AG04450 (cell line): ENCODE data around the gene FLNB. TPM values are rescaled to one million over a fixed set of nuclear protein-coding genes. Genes with fewer than 3 reads are reported as not detected.

Experiments
- CTCF ChIA-PET: fragments of 300-600, 350-600 bp; formaldehyde crosslinking; extraction: SDS; loops from one replicate; lab custom pipeline; 2022; ENCODE audit warnings: antibody characterized with exemption, inconsistent platforms; lab: Charles Lee
- POLR2A ChIA-PET: fragments of 350-600 bp; formaldehyde crosslinking; extraction: SDS; loops from one replicate; lab custom pipeline; 2021; ENCODE audit warnings: antibody characterized with exemption, inconsistent platforms; lab: Yijun Ruan, JAX
- DNase-seq: peaks from one replicate; pipeline ENCODE4 v3.0.0-alpha.2; 2011; ENCODE audit warnings: low read depth, low spot score
- H3K27ac ChIP-seq: one replicate; pipeline ENCODE4 v1.5.1; 2012; ENCODE audit warnings: low read depth, low read length, control low read depth
- H3K27me3 ChIP-seq: one replicate; pipeline ENCODE4 v1.6.0; 2012; ENCODE audit warnings: low read length; ENCODE audit not compliant: control insufficient read depth, insufficient read depth
- H3K4me3 ChIP-seq: 2 replicates; pipeline ENCODE4 v1.5.1; 2011; ENCODE audit warnings: mild to moderate bottlenecking, low read depth, low read length, control low read depth
- H3K9me3 ChIP-seq: 2 replicates; pipeline ENCODE4 v1.5.1; 2012; ENCODE audit warnings: low read length; ENCODE audit not compliant: control insufficient read depth, insufficient read depth
- CTCF ChIP-seq: IDR thresholded peaks from 2 replicates; pipeline ENCODE4 v1.5.1; 2011; ENCODE audit warnings: low read depth, low read length, control low read depth, inconsistent platforms
- polyA plus RNA-seq: library from polyadenylated mRNA; depleted of rRNA; stranded (reverse); fragments of >200 nt; gene quantifications from 2 replicates; pipeline ENCODE4 v1.2.3, GENCODE V29; 2011

FLNB gene
- polyA plus RNA-seq, 1 experiment, result 89.6 TPM

- no peak overlapping the region for H3K4me3 ChIP-seq
- POLR2A ChIA-PET, result no interaction called here
Observed at GRCh38 chr3:58036293-58037032, 28.2 kb downstream of the FLNB start.

GRCh38 chr3:58037141-58037910, 29.1 kb downstream of the FLNB start:
- H3K27ac ChIP-seq, result no peak overlapping the region
- no peak overlapping the region for H3K4me3 ChIP-seq
- H3K9me3 ChIP-seq, result no peaks in the 10 kb centered on the region
- no peak for DNase-seq
- TF ChIP-seq CTCF, result no peak
- POLR2A ChIA-PET, result interaction anchor here (0.5 kb wide), 1 partner anchor 43 kb away, joined by 4 read pairs; no protein-coding TSS in a partner anchor
- H3K27me3 ChIP-seq, result no peaks in the 10 kb centered on the region
- CTCF ChIA-PET, result interaction anchor here (1.3 kb wide), 1 partner anchor 140 kb away, joined by 3 read pairs; no protein-coding TSS in a partner anchor

More at GRCh38 chr3:58036293-58037032, 28.2 kb downstream of the FLNB start:
- no peak for TF ChIP-seq CTCF
- no peaks in the 10 kb centered on the region for H3K27me3 ChIP-seq
- H3K9me3 ChIP-seq, result no peaks in the 10 kb centered on the region
- H3K27ac ChIP-seq, result no peak overlapping the region
- DNase-seq, result no peak
- CTCF ChIA-PET, result interaction anchor here (1.3 kb wide), 1 partner anchor 141 kb away, joined by 3 read pairs; no protein-coding TSS in a partner anchor

- TF ChIP-seq CTCF, result no peak
- DNase-seq, result no peak
- H3K27me3 ChIP-seq, result no peaks in the 10 kb centered on the region
- H3K9me3 ChIP-seq, result no peaks in the 10 kb centered on the region
- CTCF ChIA-PET, result interaction anchor here (2.2 kb wide), 1 partner anchor 31 kb away, joined by 6 read pairs; the partner anchor contains the start of gene FLNB
- no peak overlapping the region for H3K27ac ChIP-seq
- POLR2A ChIA-PET, result interaction anchor here (0.7 kb wide), 1 partner anchor 167 kb away, joined by 4 read pairs; no protein-coding TSS in a partner anchor
- no peak overlapping the region for H3K4me3 ChIP-seq
Observed at GRCh38 chr3:58038675-58039292, 30.6 kb downstream of the FLNB start.

- H3K27me3 ChIP-seq, result no peaks in the 10 kb centered on the region
- CTCF ChIA-PET, result interaction anchor here (2.2 kb wide), 1 partner anchor 32 kb away, joined by 6 read pairs; the partner anchor contains the start of gene FLNB
- H3K9me3 ChIP-seq, result no peaks in the 10 kb centered on the region
- no peak for TF ChIP-seq CTCF
- no peak overlapping the region for H3K27ac ChIP-seq
- no peak for DNase-seq
- POLR2A ChIA-PET, result no interaction called here
- H3K4me3 ChIP-seq, result no peak overlapping the region
Observed at GRCh38 chr3:58039601-58040000, 31.4 kb downstream of the FLNB start.
